Coronary artery (tissue), 2 donors: ENCODE data around the gene ZNF385B.

Source experiments
- DNase-seq: peaks from one replicate; pipeline ENCODE4 v3.0.0-alpha.2; 2017; ENCODE audit warnings: low spot score
- H3K27ac ChIP-seq, 2 donors: fragments of 200-600 bp; sonication (generic); one replicate each; pipeline ENCODE4 v1.5.1; 2016 to 2019
- H3K4me3 ChIP-seq: fragments of 200-600 bp; sonication (generic); 2 replicates; pipeline ENCODE4 v1.5.1; 2016; ENCODE audit warnings: mild to moderate bottlenecking, moderate library complexity
- CTCF ChIP-seq: fragments of 200-600 bp; sonication (generic); IDR thresholded peaks from one replicate; pipeline ENCODE4 v1.5.1; 2019; ENCODE audit warnings: antibody characterized with exemption

ZNF385B gene

DNA sequence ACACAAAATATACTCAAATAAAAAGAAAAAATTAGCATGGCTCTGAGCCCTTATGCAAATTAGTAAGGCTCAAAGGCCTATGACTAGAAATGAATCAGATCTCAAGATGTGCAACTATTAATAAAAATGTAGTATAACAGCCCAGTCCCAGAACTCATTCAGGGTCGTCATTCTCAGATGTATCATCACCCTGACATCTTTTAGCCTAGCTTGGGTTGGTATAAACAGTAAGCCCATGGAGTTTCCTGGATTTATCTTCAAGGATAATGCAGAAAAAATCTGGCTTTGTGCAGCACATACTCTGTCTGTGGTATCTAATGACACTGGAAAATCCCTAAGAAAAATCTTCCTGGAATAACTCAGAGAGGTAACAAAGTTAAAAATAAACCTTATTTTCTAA lies 239.3 kb downstream of the ZNF385B start:
- H3K27ac ChIP-seq, result no peak overlapping the region
- TF ChIP-seq CTCF, result no peak

GRCh38 chr2:179619947-179620467 lies 241.4 kb downstream of the ZNF385B start:
- no peak overlapping the region for H3K4me3 ChIP-seq
- TF ChIP-seq CTCF, result no peak
- DNase-seq, result no peak
- H3K27ac ChIP-seq, result no peak overlapping the region

More for the DNA sequence above, 239.3 kb downstream of the ZNF385B start:
- no peak for DNase-seq
- H3K4me3 ChIP-seq, result no peak overlapping the region

DNA sequence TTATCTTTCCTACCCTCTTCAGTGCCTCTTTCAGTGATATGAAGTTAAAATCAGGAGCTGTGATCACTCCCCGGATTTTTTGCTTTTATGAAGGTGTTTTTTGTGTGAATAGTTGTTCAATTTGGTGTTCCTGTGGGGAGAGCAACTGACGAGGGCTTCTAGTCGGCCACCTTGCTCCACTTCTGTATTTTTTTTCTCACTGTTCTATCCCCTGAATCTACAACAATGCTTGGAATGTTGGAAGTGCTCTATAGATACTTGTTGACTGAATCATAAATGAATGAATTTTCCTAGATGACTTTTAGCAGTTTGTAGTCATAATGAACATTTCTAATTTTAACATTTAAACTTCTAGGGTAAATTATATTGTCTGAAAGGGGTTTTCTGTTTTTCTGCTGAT lies 247.3 kb downstream of the ZNF385B start:
- Histone ChIP-seq H3K4me3 (no peak overlapping the region), H3K27ac (no peak overlapping the region)
- TF ChIP-seq CTCF, result no peak
- no peak for DNase-seq

GRCh38 chr2:179613701-179614100 lies 247.7 kb downstream of the ZNF385B start:
- TF ChIP-seq CTCF, result no peak
- Histone ChIP-seq H3K27ac (no peak overlapping the region), H3K4me3 (no peak overlapping the region)
- DNase-seq, result no peak

- TF ChIP-seq CTCF, result no peak
- Histone ChIP-seq H3K4me3 (no peak overlapping the region), H3K27ac (no peak overlapping the region)
- DNase-seq, result no peak
These were observed 248.1 kb downstream of the ZNF385B start for GRCh38 chr2:179613299-179613651.

GRCh38 chr2:179612591-179613298 lies 248.7 kb downstream of the ZNF385B start:
- Histone ChIP-seq H3K4me3 (no peak overlapping the region), H3K27ac (no peak overlapping the region)
- DNase-seq, result no peak
- TF ChIP-seq CTCF, result no peak

GRCh38 chr2:179612108-179612507 lies 249.3 kb downstream of the ZNF385B start:
- no peak for TF ChIP-seq CTCF
- Histone ChIP-seq H3K4me3 (no peak overlapping the region), H3K27ac (no peak overlapping the region)
- DNase-seq, result no peak
